Aorta (tissue), 5 donors: ENCODE data around the gene RASGRP1. TPM values are rescaled to one million over a fixed set of nuclear protein-coding genes. Genes with fewer than 3 reads are reported as not detected.

Experiments used
- ATAC-seq: fragments of 200-7000 bp; cut with Tn5 transposase; one replicate; pipeline ENCODE4 v1.9.1; 2022; ENCODE audit warnings: moderate library complexity; ENCODE audit not compliant: low FRiP score
- DNase-seq, 2 donors: peaks; one replicate each; pipeline ENCODE4 v3.0.0-alpha.2; 2020
- H3K27ac ChIP-seq, 2 donors: one replicate each; pipeline ENCODE4 v1.5.1; 2013; ENCODE audit warnings: low read length in 2 of 2, mild to moderate bottlenecking in 2 of 2, moderate library complexity in 2 of 2, control low read depth in 1 of 2, inconsistent platforms in 1 of 2, low read depth in 1 of 2
- H3K27me3 ChIP-seq, 2 donors: one replicate each; pipeline ENCODE4 v1.6.1; 2013; ENCODE audit warnings: control low read depth in 1 of 2, low read length in 1 of 2, mild to moderate bottlenecking in 1 of 2, moderate library complexity in 1 of 2; ENCODE audit not compliant: insufficient read depth in 2 of 2, control insufficient read depth in 1 of 2
- H3K36me3 ChIP-seq, 2 donors: one replicate each; pipeline ENCODE4 v1.6.1; 2013; ENCODE audit warnings: control low read depth in 1 of 2, low read length in 1 of 2, mild to moderate bottlenecking in 1 of 2; ENCODE audit not compliant: insufficient read depth in 2 of 2, control insufficient read depth in 1 of 2
- H3K4me1 ChIP-seq, 2 donors: one replicate each; pipeline ENCODE4 v1.6.1; 2013; ENCODE audit warnings: low read length in 2 of 2, control low read depth in 1 of 2, mild to moderate bottlenecking in 1 of 2, moderate library complexity in 1 of 2; ENCODE audit not compliant: insufficient read depth in 2 of 2, control insufficient read depth in 1 of 2
- H3K4me3 ChIP-seq, 2 donors: one replicate each; pipeline ENCODE4 v1.5.1; 2013; ENCODE audit warnings: low read length in 2 of 2, control low read depth in 1 of 2, mild to moderate bottlenecking in 1 of 2
- H3K9me3 ChIP-seq: one replicate; pipeline ENCODE4 v1.6.1; 2013; ENCODE audit warnings: mild to moderate bottlenecking, low read length; ENCODE audit not compliant: control insufficient read depth
- WGBS, 2 donors: extraction: QIAGEN DNeasy Blood & Tissue Kit; methylation state at CpG; one replicate each; pipeline ENCODE4 v1.1.7; 2013; 5-methylcytosine and 5-hydroxymethylcytosine counted together
- intact Hi-C, 2 donors: fragments of 100-400 bp; cut with DNase I; formaldehyde crosslinking; loops; one replicate each; pipeline versions ENCODE4 v1.14.2 to v1.15.0; 2022
- polyA plus RNA-seq, 2 donors: library from polyadenylated mRNA; stranded (reverse); fragments of 200-250 nt; gene quantifications; one replicate each; pipeline ENCODE4 v1.2.3, GENCODE V29; 2013
- total RNA-seq, 2 donors: library from RNA; stranded (reverse); fragmentation: NEBNext Ultra II Directional; extraction: Animal tissue kit (Norgen Biotek cat#: 25700); gene quantifications; one replicate each; pipeline ENCODE4 v1.2.1, GENCODE V29; 2021
- donor health status: healthy with polysubstance abuse.
- donor health status: Bipolar disorder and iron deficiency.
- donor health status: DM: no; HTN: no; CAD: no.
- donor health status: DM: no; HTN: no; CAD: no.
- donor health status: DM: yes; HTN: yes; CAD: no.

Gene RASGRP1
- total and polyA plus RNA-seq, 4 donors, result 0.50 to 3.1 (median 1.5) TPM; not detected in 1

DNA sequence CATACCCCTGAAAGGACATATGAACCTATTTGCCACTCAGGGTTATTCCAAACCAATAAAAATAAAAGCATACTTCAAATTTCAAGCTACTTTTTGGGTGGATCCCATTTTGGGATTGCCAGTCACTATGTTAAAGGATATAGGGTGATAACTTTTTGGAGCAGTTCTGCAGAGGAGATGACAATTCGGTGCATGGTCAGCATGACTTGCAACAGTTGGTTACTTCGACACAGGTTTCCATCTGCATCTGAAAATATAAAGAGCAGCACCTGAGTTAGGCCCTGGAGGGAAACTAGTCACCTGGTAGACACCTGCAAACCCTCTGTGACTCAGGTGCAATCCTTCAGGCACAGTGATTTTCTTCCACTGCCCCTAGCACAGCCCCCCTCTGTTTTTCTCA lies 38.5 kb downstream of the RASGRP1 start:
- DNase-seq (no peak), ATAC-seq (no peak)
- no peak overlapping the region for H3K27ac ChIP-seq
- no peaks in the 10 kb centered on the region for H3K4me1 ChIP-seq
- WGBS, 2 donors, result 93 to 95% methylated on average over 2 of the region's 2 CpGs
- H3K4me3 ChIP-seq, result no peak overlapping the region
- H3K9me3 ChIP-seq, result no peaks in the 10 kb centered on the region
- H3K27me3 ChIP-seq, result no peaks in the 10 kb centered on the region
- intact Hi-C loops, result no loop called here
- no peaks in the 10 kb centered on the region for H3K36me3 ChIP-seq

- DNase-seq (no peak), ATAC-seq (no peak)
- no peaks in the 10 kb centered on the region for H3K4me1 ChIP-seq
- no peaks in the 10 kb centered on the region for H3K27me3 ChIP-seq
- no peak overlapping the region for H3K27ac ChIP-seq
- 86 to 91% methylated on average over 6 of the region's 6 CpGs for WGBS, 2 donors
- H3K36me3 ChIP-seq, result no peaks in the 10 kb centered on the region
- intact Hi-C loops, result no loop called here
- no peaks in the 10 kb centered on the region for H3K9me3 ChIP-seq
- no peak overlapping the region for H3K4me3 ChIP-seq
Measured at GRCh38 chr15:38525489-38525888, 39.1 kb downstream of the RASGRP1 start.

- no peak for ATAC-seq
- Histone ChIP-seq H3K9me3 (no peaks in the 10 kb centered on the region), H3K27me3 (no peaks in the 10 kb centered on the region), H3K4me3 (no peak overlapping the region), H3K27ac (no peak overlapping the region), H3K36me3 (no peaks in the 10 kb centered on the region), H3K4me1 (no peaks in the 10 kb centered on the region)
- intact Hi-C loops, result no loop called here
- DNase-seq, result no peak
- WGBS, 2 donors, result 93 to 95% methylated on average over 5 of the region's 5 CpGs
Measured at GRCh38 chr15:38524156-38524555, 40.5 kb downstream of the RASGRP1 start.

DNA sequence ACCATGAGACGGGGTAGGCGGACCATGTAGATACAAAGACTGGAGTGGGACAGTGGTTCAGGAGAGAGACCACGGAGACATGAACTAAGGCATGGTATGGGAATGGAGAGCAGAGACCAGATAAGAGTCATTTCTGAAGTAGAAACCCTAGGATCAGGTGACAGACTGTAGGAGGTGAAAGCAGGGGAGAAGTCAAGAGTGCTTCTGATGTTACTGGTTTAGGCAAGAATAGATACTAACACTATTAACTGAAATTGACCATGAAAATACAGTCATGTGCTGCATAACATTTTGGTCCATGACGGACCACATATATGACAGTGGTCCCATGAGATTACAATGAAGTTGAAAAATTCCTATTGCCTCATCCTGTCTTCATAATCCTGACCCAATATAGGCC lies 41.7 kb downstream of the RASGRP1 start:
- DNase-seq, result no peak
- no peaks in the 10 kb centered on the region for H3K27me3 ChIP-seq
- intact Hi-C loops, result no loop called here
- ATAC-seq, result no peak
- no peak overlapping the region for H3K27ac ChIP-seq
- H3K36me3 ChIP-seq, result no peaks in the 10 kb centered on the region
- H3K9me3 ChIP-seq, result no peaks in the 10 kb centered on the region
- WGBS, 2 donors, result 88 to 91% methylated on average over 4 of the region's 4 CpGs
- H3K4me1 ChIP-seq, result no peaks in the 10 kb centered on the region
- H3K4me3 ChIP-seq, result no peak overlapping the region

GRCh38 chr15:38521316-38521715 lies 43.3 kb downstream of the RASGRP1 start:
- no peaks in the 10 kb centered on the region for H3K4me1 ChIP-seq
- no peak for ATAC-seq
- intact Hi-C loops, result no loop called here
- DNase-seq, result no peak
- no peak overlapping the region for H3K4me3 ChIP-seq
- no peak overlapping the region for H3K27ac ChIP-seq
- 54 to 58% methylated on average over 5 of the region's 5 CpGs for whole genome bisulfite sequencing, 2 donors
- H3K36me3 ChIP-seq, result no peaks in the 10 kb centered on the region
- no peaks in the 10 kb centered on the region for H3K27me3 ChIP-seq
- no peaks in the 10 kb centered on the region for H3K9me3 ChIP-seq

DNA sequence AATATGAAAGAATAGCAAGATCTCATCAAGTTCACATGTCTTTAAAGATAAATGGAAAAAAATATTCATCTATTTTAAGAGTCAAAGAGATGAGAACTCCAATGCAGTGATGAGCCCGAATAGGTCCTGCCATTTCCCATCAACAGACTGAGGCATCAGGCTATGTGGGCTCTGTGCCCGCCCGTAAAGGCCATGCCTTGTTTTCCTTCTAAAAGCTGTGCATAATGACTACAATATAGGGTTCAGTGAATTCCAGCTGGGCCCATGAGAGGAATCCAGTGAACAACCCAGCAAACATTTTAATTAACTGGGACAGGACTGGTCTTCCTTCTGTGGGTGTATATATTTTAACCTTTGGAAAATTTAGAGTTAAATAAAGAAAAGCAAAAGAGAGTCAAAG lies 44.6 kb downstream of the RASGRP1 start:
- no peaks in the 10 kb centered on the region for H3K36me3 ChIP-seq
- H3K9me3 ChIP-seq, result no peaks in the 10 kb centered on the region
- H3K27ac ChIP-seq, result no peak overlapping the region
- DNase-seq (no peak), ATAC-seq (no peak)
- no peaks in the 10 kb centered on the region for H3K4me1 ChIP-seq
- intact Hi-C loops, result no loop called here
- WGBS, 2 donors, result 89 to 90% methylated on average over 3 of the region's 3 CpGs
- no peak overlapping the region for H3K4me3 ChIP-seq
- H3K27me3 ChIP-seq, result no peaks in the 10 kb centered on the region

- 91 to 93% methylated on average over 4 of the region's 4 CpGs for WGBS, 2 donors
- H3K9me3 ChIP-seq, result no peaks in the 10 kb centered on the region
- no peak for DNase-seq
Measured at GRCh38 chr15:38518084-38518483, 46.5 kb downstream of the RASGRP1 start.

GRCh38 chr15:38517312-38517975 lies 47.2 kb downstream of the RASGRP1 start:
- H3K27ac ChIP-seq, result no peak overlapping the region
- H3K36me3 ChIP-seq, result no peaks in the 10 kb centered on the region
- H3K9me3 ChIP-seq, result no peaks in the 10 kb centered on the region
- no peak for ATAC-seq
- DNase-seq, result no peak
- WGBS, 2 donors, result 71 to 77% methylated on average over 2 of the region's 2 CpGs
- no peak overlapping the region for H3K4me3 ChIP-seq
- no peaks in the 10 kb centered on the region for H3K4me1 ChIP-seq
- intact Hi-C loops, result no loop called here
- H3K27me3 ChIP-seq, result peaks cover 0 to 2% of the 10 kb centered on the region in 2 donors

More at GRCh38 chr15:38518084-38518483, 46.5 kb downstream of the RASGRP1 start:
- no peak for ATAC-seq
- H3K27me3 ChIP-seq, result peaks cover 0 to 2% of the 10 kb centered on the region in 2 donors
- no peaks in the 10 kb centered on the region for H3K36me3 ChIP-seq
- no peak overlapping the region for H3K27ac ChIP-seq
- no peaks in the 10 kb centered on the region for H3K4me1 ChIP-seq
- no peak overlapping the region for H3K4me3 ChIP-seq
- intact Hi-C loops, result no loop called here

GRCh38 chr15:38516626-38517025 lies 48.0 kb downstream of the RASGRP1 start:
- 83 to 85% methylated on average over 5 of the region's 5 CpGs for WGBS, 2 donors
- Histone ChIP-seq H3K27ac (no peak overlapping the region), H3K9me3 (no peaks in the 10 kb centered on the region), H3K4me1 (no peaks in the 10 kb centered on the region), H3K27me3 (peaks cover 0 to 2% of the 10 kb centered on the region in 2 donors), H3K4me3 (no peak overlapping the region), H3K36me3 (no peaks in the 10 kb centered on the region)
- ATAC-seq (no peak), DNase-seq (no peak)
- intact Hi-C loops, result no loop called here
